H9 (cell line): ENCODE data around the gene WNK3. TPM values are rescaled to one million over a fixed set of nuclear protein-coding genes. Genes with fewer than 3 reads are reported as not detected.

ENCODE experiments used
- DNase-seq: peaks from one replicate; pipeline ENCODE4 v3.0.0-alpha.2; 2017
- H2AFZ ChIP-seq: one replicate; pipeline ENCODE4 v1.6.1; 2013; ENCODE audit warnings: mild to moderate bottlenecking, low read length, control low read depth, moderate library complexity
- H2AK5ac ChIP-seq: 2 replicates; pipeline ENCODE4 v1.6.1; 2013; ENCODE audit warnings: low read length, control low read depth, mixed read lengths; ENCODE audit not compliant: insufficient read length
- H2BK120ac ChIP-seq: one replicate; pipeline ENCODE4 v1.6.1; 2013; ENCODE audit warnings: low read depth, mild to moderate bottlenecking, low read length, control low read depth, inconsistent platforms; ENCODE audit not compliant: poor library complexity, severe bottlenecking
- H2BK12ac ChIP-seq: 2 replicates; pipeline ENCODE4 v1.6.1; 2013; ENCODE audit warnings: low read length, control low read depth, mixed read lengths, low read depth; ENCODE audit not compliant: insufficient read length
- H2BK15ac ChIP-seq: 2 replicates; pipeline ENCODE4 v1.6.1; 2013; ENCODE audit warnings: low read depth, low read length, control low read depth
- H2BK20ac ChIP-seq: one replicate; pipeline ENCODE4 v1.6.1; 2013; ENCODE audit warnings: low read depth, mild to moderate bottlenecking, low read length, control low read depth, inconsistent platforms; ENCODE audit not compliant: poor library complexity, severe bottlenecking
- H2BK5ac ChIP-seq: 2 replicates; pipeline ENCODE4 v1.6.1; 2013; ENCODE audit warnings: low read length, control low read depth, mixed read lengths; ENCODE audit not compliant: insufficient read length
- H3K14ac ChIP-seq: 2 replicates; pipeline ENCODE4 v1.6.1; 2013; ENCODE audit warnings: low read length, control low read depth; ENCODE audit not compliant: insufficient read depth
- H3K18ac ChIP-seq: 2 replicates; pipeline ENCODE4 v1.6.1; 2013; ENCODE audit warnings: low read depth, mild to moderate bottlenecking, mixed read lengths, low read length, control low read depth; ENCODE audit not compliant: insufficient read length
- H3K23ac ChIP-seq: 2 replicates; pipeline ENCODE4 v1.6.1; 2013; ENCODE audit warnings: low read length, control low read depth, mixed read lengths, low read depth; ENCODE audit not compliant: insufficient read length
- H3K23me2 ChIP-seq: 2 replicates; pipeline ENCODE4 v1.6.1; 2013; ENCODE audit warnings: low read depth, mild to moderate bottlenecking, mixed read lengths, low read length, control low read depth; ENCODE audit not compliant: insufficient read length, poor library complexity, severe bottlenecking
- H3K27ac ChIP-seq: 2 replicates; pipeline ENCODE4 v1.5.1; 2013; ENCODE audit warnings: low read length, control low read depth, mixed read lengths, low read depth; ENCODE audit not compliant: insufficient read length
- H3K27me3 ChIP-seq: 2 replicates; pipeline ENCODE4 v1.6.1; 2013; ENCODE audit warnings: low read length, control low read depth, inconsistent platforms; ENCODE audit not compliant: insufficient read depth
- H3K4ac ChIP-seq: 2 replicates; pipeline ENCODE4 v1.6.1; 2013; ENCODE audit warnings: low read depth, mild to moderate bottlenecking, control low read depth, inconsistent platforms, low read length, moderate library complexity
- H3K4me1 ChIP-seq: 2 replicates; pipeline ENCODE4 v1.6.1; 2013; ENCODE audit warnings: low read length, control low read depth, inconsistent platforms; ENCODE audit not compliant: insufficient read depth
- H3K4me2 ChIP-seq: 2 replicates; pipeline ENCODE4 v1.6.1; 2013; ENCODE audit warnings: low read length, control low read depth, mixed read lengths; ENCODE audit not compliant: insufficient read length, insufficient read depth
- H3K56ac ChIP-seq: 2 replicates; pipeline ENCODE4 v1.6.1; 2013; ENCODE audit warnings: low read depth, mild to moderate bottlenecking, mixed read lengths, low read length, control low read depth; ENCODE audit not compliant: insufficient read length
- H3K79me1 ChIP-seq: 2 replicates; pipeline ENCODE4 v1.6.1; 2013; ENCODE audit warnings: low read depth, mild to moderate bottlenecking, moderate library complexity, low read length, control low read depth, inconsistent platforms; ENCODE audit not compliant: insufficient read depth, poor library complexity, severe bottlenecking
- H3K79me2 ChIP-seq: 2 replicates; pipeline ENCODE4 v1.6.1; 2013; ENCODE audit warnings: low read length, control low read depth, inconsistent platforms; ENCODE audit not compliant: insufficient read depth
- H3K9ac ChIP-seq: 2 replicates; pipeline ENCODE4 v1.6.1; 2013; ENCODE audit warnings: low read length, control low read depth, mixed read lengths; ENCODE audit not compliant: insufficient read length; ENCODE audit errors: extremely low read depth
- H3K9me3 ChIP-seq: one replicate; pipeline ENCODE4 v1.6.1; 2013; ENCODE audit warnings: low read depth, low read length, inconsistent platforms; ENCODE audit not compliant: control insufficient read depth
- H3T11ph ChIP-seq: one replicate; pipeline ENCODE4 v1.6.1; 2013; ENCODE audit warnings: mild to moderate bottlenecking, low read length, control low read depth, inconsistent platforms
- H4K20me1 ChIP-seq: one replicate; pipeline ENCODE4 v1.6.1; 2013; ENCODE audit not compliant: control insufficient read depth, insufficient read length, insufficient read depth
- H4K5ac ChIP-seq: 2 replicates; pipeline ENCODE4 v1.6.1; 2013; ENCODE audit warnings: low read depth, mild to moderate bottlenecking, mixed read lengths, low read length, control low read depth; ENCODE audit not compliant: insufficient read length
- H4K8ac ChIP-seq: replicated peaks from 2 replicates; pipeline ENCODE4 v1.6.1; 2013; ENCODE audit warnings: low read length, control low read depth, mixed read lengths, low read depth; ENCODE audit not compliant: insufficient read length
- H4K91ac ChIP-seq: 2 replicates; pipeline ENCODE4 v1.6.1; 2013; ENCODE audit warnings: low read depth, mild to moderate bottlenecking, moderate library complexity, mixed read lengths, low read length, control low read depth; ENCODE audit not compliant: insufficient read length
- H3K27ac Mint-ChIP-seq, 3 experiments: 2 replicates in 2 of 3; 3 replicates in 1 of 3; pipeline ENCODE4 v1.8.0; 2020 to 2021; ENCODE audit warnings: mixed read lengths in 3 of 3, mild to moderate bottlenecking in 1 of 3, moderate library complexity in 1 of 3
- H3K27me3 Mint-ChIP-seq: 2 replicates; pipeline ENCODE4 v1.8.0; 2021; ENCODE audit warnings: low read depth, mild to moderate bottlenecking, moderate library complexity, mixed read lengths
- H3K36me3 Mint-ChIP-seq, 3 experiments: 2 replicates in 2 of 3; 3 replicates in 1 of 3; pipeline ENCODE4 v1.8.0; 2020 to 2021; ENCODE audit warnings: low read depth in 3 of 3, mixed read lengths in 3 of 3; ENCODE audit not compliant: insufficient read depth in 1 of 3
- H3K4me1 Mint-ChIP-seq, 2 experiments: 2 replicates each; pipeline ENCODE4 v1.8.0; 2020; ENCODE audit warnings: mixed read lengths in 2 of 2
- H3K4me3 Mint-ChIP-seq, 2 experiments: 2 replicates in 1 of 2; 3 replicates in 1 of 2; pipeline ENCODE4 v1.8.0; 2020 to 2021; ENCODE audit warnings: mild to moderate bottlenecking in 2 of 2, mixed read lengths in 2 of 2, moderate library complexity in 1 of 2
- H3K9me3 Mint-ChIP-seq, 2 experiments: 2 replicates in 1 of 2; 3 replicates in 1 of 2; pipeline ENCODE4 v1.8.0; 2020; ENCODE audit warnings: mild to moderate bottlenecking in 2 of 2, mixed read lengths in 2 of 2, moderate library complexity in 1 of 2
- WGBS: extraction: QIAGEN DNeasy Blood & Tissue Kit; methylation state at CpG from one replicate; pipeline ENCODE4 v1.1.7; 2013; ENCODE audit warnings: missing lambda C conversion rate, low lambda C conversion rate, mixed read lengths; ENCODE audit not compliant: insufficient read length; ENCODE audit errors: extremely low coverage; 5-methylcytosine and 5-hydroxymethylcytosine counted together
- total RNA-seq: library from RNA; stranded (reverse); gene quantifications from 2 replicates; pipeline ENCODE4 v1.2.1, GENCODE V29; 2021
- TF ChIP-seq, protein P1 (sequence below): fragments of 200-600 bp; sonication (generic); conservative IDR thresholded peaks from 3 replicates; pipeline ENCODE4 v1.8.0; 2021; ENCODE audit warnings: antibody characterized with exemption, mild to moderate bottlenecking

The WNK3 gene
- total RNA-seq, 1 experiment from 2014 or later: 22.8 TPM

GRCh38 chrX:54171527-54172250, 186.2 kb downstream of the WNK3 start:
- H3K56ac ChIP-seq: no peak overlapping the region
- H3K18ac ChIP-seq: no peak overlapping the region
- H4K5ac ChIP-seq: no peak overlapping the region
- no peaks in the 10 kb centered on the region; the same call in 1 of the 2 replicates for H3K79me2 ChIP-seq
- no peak overlapping the region for H3T11ph ChIP-seq
- no peak overlapping the region for H3K4me2 ChIP-seq
- Mint-ChIP-seq H3K4me1 (peaks cover 0 to 4% of the 10 kb centered on the region in 2 experiments; a peak in 1 of 4 replicates), H3K9me3 (peaks cover 41 to 56% of the 10 kb centered on the region in 2 experiments; a peak in 4 of 5 replicates), H3K4me3 (no peak overlapping the region), H3K27me3 (no peaks in the 10 kb centered on the region), H3K36me3 (peaks cover 10 to 21% (median 10%) of the 10 kb centered on the region in 3 experiments), H3K27ac (no peak overlapping the region)
- H2BK5ac ChIP-seq: no peak overlapping the region
- no peak overlapping the region for H4K8ac ChIP-seq
- H4K91ac ChIP-seq: no peak overlapping the region
- TF ChIP-seq, protein P1, sequence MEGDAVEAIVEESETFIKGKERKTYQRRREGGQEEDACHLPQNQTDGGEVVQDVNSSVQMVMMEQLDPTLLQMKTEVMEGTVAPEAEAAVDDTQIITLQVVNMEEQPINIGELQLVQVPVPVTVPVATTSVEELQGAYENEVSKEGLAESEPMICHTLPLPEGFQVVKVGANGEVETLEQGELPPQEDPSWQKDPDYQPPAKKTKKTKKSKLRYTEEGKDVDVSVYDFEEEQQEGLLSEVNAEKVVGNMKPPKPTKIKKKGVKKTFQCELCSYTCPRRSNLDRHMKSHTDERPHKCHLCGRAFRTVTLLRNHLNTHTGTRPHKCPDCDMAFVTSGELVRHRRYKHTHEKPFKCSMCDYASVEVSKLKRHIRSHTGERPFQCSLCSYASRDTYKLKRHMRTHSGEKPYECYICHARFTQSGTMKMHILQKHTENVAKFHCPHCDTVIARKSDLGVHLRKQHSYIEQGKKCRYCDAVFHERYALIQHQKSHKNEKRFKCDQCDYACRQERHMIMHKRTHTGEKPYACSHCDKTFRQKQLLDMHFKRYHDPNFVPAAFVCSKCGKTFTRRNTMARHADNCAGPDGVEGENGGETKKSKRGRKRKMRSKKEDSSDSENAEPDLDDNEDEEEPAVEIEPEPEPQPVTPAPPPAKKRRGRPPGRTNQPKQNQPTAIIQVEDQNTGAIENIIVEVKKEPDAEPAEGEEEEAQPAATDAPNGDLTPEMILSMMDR: no peak
- H3K9ac ChIP-seq: no peak overlapping the region
- H2BK12ac ChIP-seq: no peak overlapping the region
- H2AK5ac ChIP-seq: no peak overlapping the region
- H2BK120ac ChIP-seq: no peak overlapping the region
- H2BK20ac ChIP-seq: no peak overlapping the region
- peaks cover 36% of the 10 kb centered on the region for H3K9me3 ChIP-seq
- no peak overlapping the region for H2BK15ac ChIP-seq
- no peaks in the 10 kb centered on the region for H3K23me2 ChIP-seq
- H3K23ac ChIP-seq: no peak overlapping the region
- H3K14ac ChIP-seq: no peak overlapping the region
- no peaks in the 10 kb centered on the region for H3K4me1 ChIP-seq
- H3K4ac ChIP-seq: no peak overlapping the region
- no peaks in the 10 kb centered on the region for H3K79me1 ChIP-seq
- DNase-seq: no peak
- WGBS: no CpG with 5 or more reads among the region's 4 CpGs
- H2AFZ ChIP-seq: no peak overlapping the region
- H3K27ac ChIP-seq: no peak overlapping the region
- H3K27me3 ChIP-seq: no peaks in the 10 kb centered on the region
- no peaks in the 10 kb centered on the region for H4K20me1 ChIP-seq
